Lung microvascular endothelial cell (primary cell): Measurements from ENCODE around the gene P4HB. TPM values are rescaled to one million over a fixed set of nuclear protein-coding genes. Genes with fewer than 3 reads are reported as not detected.

Source experiments
- DNase-seq, 2 donors: peaks; one replicate each; pipeline versions ENCODE4 v3.0.0 to v3.0.0-alpha.2; 2010; ENCODE audit warnings: low read depth in 2 of 2
- total RNA-seq: library from RNA; depleted of rRNA; stranded (reverse); fragments of >200 nt; gene quantifications from 2 replicates; pipeline ENCODE4 v1.2.1, GENCODE V29; 2014

P4HB gene
- total RNA-seq, 1 donor from 2014 or later: 504 TPM

- DNase-seq: peak in 1 of 2 donors; percentile 19
Measured at GRCh38 chr17:81898029-81898866, 37.9 kb upstream of the P4HB start.

- no peak for DNase-seq
Measured at GRCh38 chr17:81895400-81895799, 35.1 kb upstream of the P4HB start.

GRCh38 chr17:81891303-81891552, 30.9 kb upstream of the P4HB start:
- DNase-seq: no peak

- peak; percentile 47 to 60 for DNase-seq
Measured at GRCh38 chr17:81890447-81891302, 30.3 kb upstream of the P4HB start.

- DNase-seq: no peak
Measured at GRCh38 chr17:81889602-81890001, 29.3 kb upstream of the P4HB start.

- no peak for DNase-seq
Measured at GRCh38 chr17:81888988-81889595, 28.8 kb upstream of the P4HB start.

- DNase-seq: no peak
Measured at GRCh38 chr17:81888105-81888987, 28.0 kb upstream of the P4HB start.

GRCh38 chr17:81885869-81886548, 25.7 kb upstream of the P4HB start:
- peak in 1 of 2 donors; percentile 56 for DNase-seq

- no peak for DNase-seq
Measured at GRCh38 chr17:81885454-81885853, 25.1 kb upstream of the P4HB start.

- no peak for DNase-seq
Measured at GRCh38 chr17:81884968-81885367, 24.6 kb upstream of the P4HB start.

GRCh38 chr17:81884520-81884919, 24.2 kb upstream of the P4HB start:
- no peak for DNase-seq

GRCh38 chr17:81879121-81879520, 18.8 kb upstream of the P4HB start:
- no peak for DNase-seq

- no peak for DNase-seq
Measured at GRCh38 chr17:81878294-81878693, 18.0 kb upstream of the P4HB start.

GRCh38 chr17:81877569-81877968, 17.2 kb upstream of the P4HB start:
- DNase-seq: no peak

GRCh38 chr17:81871387-81872230, 11.3 kb upstream of the P4HB start:
- peak; percentile 91 to 95 for DNase-seq

- no peak for DNase-seq
Measured at GRCh38 chr17:81870981-81871386, 10.6 kb upstream of the P4HB start, which contains the start of gene ARHGDIA. Gene ARHGDIA, minus strand, starts transcription at chr17:81871337. Its CDS starts 1,407 bp downstream, at chr17:81869930.

- peak; percentile 67 to 69 for DNase-seq
Measured at GRCh38 chr17:81870131-81870980, 10.0 kb upstream of the P4HB start.

GRCh38 chr17:81869221-81870130, 9.1 kb upstream of the P4HB start:
- DNase-seq: peak; percentile 31 to 62
